T-helper 2 cell treated with Interferon-gamma antibody and Interleukin-4, amounts not matched to agents 100 ng/mL and 5 ng/mL, for 36 hours (primary cell): ENCODE results near the gene CTXN3. TPM values are rescaled to one million over a fixed set of nuclear protein-coding genes. Genes with fewer than 3 reads are reported as not detected.

Experiments used
- intact Hi-C: fragments of 100-400 bp; cut with micrococcal nuclease; formaldehyde crosslinking; loops from one replicate; pipeline ENCODE4 v1.15.1; 2023
- total RNA-seq: library from RNA; stranded (reverse); gene quantifications from 2 replicates; pipeline ENCODE4 v1.2.3, GENCODE V29; 2022

CTXN3 gene
- total RNA-seq, 1 donor from 2014 or later, result not detected

DNA sequence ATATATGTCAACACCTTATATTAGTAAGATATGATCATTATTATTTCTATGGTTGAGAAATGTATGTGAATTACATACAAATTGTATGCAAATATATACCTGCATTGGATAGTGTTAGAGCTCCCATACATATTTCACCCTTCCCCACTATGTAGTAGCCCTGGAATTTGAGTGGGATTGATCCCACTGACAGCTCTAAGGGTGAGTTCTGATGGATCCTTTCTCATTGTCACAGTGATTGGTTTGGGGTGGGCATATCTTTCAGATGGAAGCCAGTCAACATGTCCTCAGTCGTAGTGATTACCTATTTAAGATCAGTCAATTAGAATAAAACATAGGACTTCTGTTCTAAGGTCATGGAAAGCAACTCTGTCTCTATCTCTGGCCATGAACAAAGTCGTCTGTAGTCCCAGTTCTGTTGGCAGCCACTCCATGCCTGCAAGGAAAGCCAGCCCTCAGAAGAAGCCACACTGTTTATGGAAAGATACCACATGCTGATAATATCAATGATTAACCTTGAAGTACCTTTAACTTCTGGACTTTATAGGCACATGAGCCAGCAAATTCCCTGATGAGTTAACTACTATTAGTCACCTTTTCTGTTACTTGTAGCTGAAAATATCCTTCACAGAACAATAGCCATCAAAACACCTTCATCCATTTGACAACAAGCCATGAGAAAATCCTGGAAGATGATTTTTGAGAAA, 49.2 kb downstream of the CTXN3 start:
- intact Hi-C loops, result no loop called here

- intact Hi-C loops, result no loop called here
Observed at GRCh38 chr5:127699416-127699815, 50.5 kb downstream of the CTXN3 start.

GRCh38 chr5:127700237-127700766, 51.4 kb downstream of the CTXN3 start:
- intact Hi-C loops, result no loop called here

- intact Hi-C loops, result no loop called here
Observed at GRCh38 chr5:127702434-127702833, 53.6 kb downstream of the CTXN3 start.

GRCh38 chr5:127702926-127703561, 54.2 kb downstream of the CTXN3 start, which contains the start of gene CCDC192:
CCDC192 (plus strand) TSS chr5:127703391; CDS start chr5:127703446, 55 bp downstream.
- intact Hi-C loops, result no loop called here

- intact Hi-C loops, result no loop called here
Observed at GRCh38 chr5:127705120-127705892, 56.4 kb downstream of the CTXN3 start.

GRCh38 chr5:127706691-127707090, 57.8 kb downstream of the CTXN3 start:
- intact Hi-C loops, result no loop called here

- intact Hi-C loops, result no loop called here
Observed at GRCh38 chr5:127707209-127707608, 58.3 kb downstream of the CTXN3 start.

Other genes starting within 250 kb of the CTXN3 start
- 51.9 and 56.1 TPM in 2 replicates for gene PRRC1, start 131.4 kb upstream of the CTXN3 start, total RNA-seq
- not detected in 2 replicates for gene CCDC192, start 54.3 kb downstream of the CTXN3 start, total RNA-seq